Natural killer cell (primary cell): Measurements from ENCODE around the gene CDK7. TPM values are rescaled to one million over a fixed set of nuclear protein-coding genes. Genes with fewer than 3 reads are reported as not detected.
A peak's percentile ranks its signal among the peaks of the same experiment; 100 is the strongest.

ENCODE experiments used
- ATAC-seq, 3 donors: fragments of 150-1000 bp in 2 of 3; fragments of 200-7000 bp in 1 of 3; cut with Tn5 transposase; 1 replicate in 1 of 3; 2 replicates in 2 of 3; pipeline ENCODE4 v1.10.0; 2021; ENCODE audit warnings: mild to moderate bottlenecking in 2 of 3, moderate library complexity in 2 of 3
- DNase-seq, 2 donors: peaks; one replicate each; pipeline versions ENCODE4 v3.0.0 to v3.0.0-alpha.2; 2013 to 2021; ENCODE audit warnings: mixed read lengths in 1 of 2
- H3K27ac ChIP-seq: one replicate; pipeline ENCODE4 v1.5.1; 2013; ENCODE audit warnings: mild to moderate bottlenecking, low read length
- H3K27me3 ChIP-seq: one replicate; pipeline ENCODE4 v1.6.1; 2013; ENCODE audit warnings: low read length; ENCODE audit not compliant: control insufficient read depth, insufficient read depth
- H3K36me3 ChIP-seq: one replicate; pipeline ENCODE4 v1.6.1; 2013; ENCODE audit warnings: low read length; ENCODE audit not compliant: control insufficient read depth, insufficient read depth
- H3K4me1 ChIP-seq: one replicate; pipeline ENCODE4 v1.6.1; 2013; ENCODE audit warnings: low read length; ENCODE audit not compliant: control insufficient read depth, insufficient read depth
- H3K4me3 ChIP-seq: one replicate; pipeline ENCODE4 v1.5.1; 2013; ENCODE audit warnings: low read length
- H3K9me3 ChIP-seq: one replicate; pipeline ENCODE4 v1.6.1; 2013; ENCODE audit warnings: low read length; ENCODE audit not compliant: control insufficient read depth, insufficient read depth
- H3K27ac Mint-ChIP-seq, 2 donors: one replicate each; pipeline ENCODE4 v1.8.0; 2022; ENCODE audit warnings: mild to moderate bottlenecking in 2 of 2, mixed read lengths in 2 of 2, moderate library complexity in 1 of 2
- H3K27me3 Mint-ChIP-seq, 2 donors: one replicate each; pipeline ENCODE4 v1.8.0; 2022; ENCODE audit warnings: low read depth in 2 of 2, mixed read lengths in 2 of 2
- H3K36me3 Mint-ChIP-seq: one replicate; pipeline ENCODE4 v1.8.0; 2022; ENCODE audit warnings: mixed read lengths
- H3K4me1 Mint-ChIP-seq, 2 donors: one replicate each; pipeline ENCODE4 v1.8.0; 2022; ENCODE audit warnings: mixed read lengths in 2 of 2
- H3K4me3 Mint-ChIP-seq: one replicate; pipeline ENCODE4 v1.8.0; 2022; ENCODE audit warnings: mild to moderate bottlenecking, moderate library complexity, mixed read lengths
- H3K9me3 Mint-ChIP-seq, 2 donors: one replicate each; pipeline ENCODE4 v1.8.0; 2022; ENCODE audit warnings: mixed read lengths in 2 of 2
- WGBS: methylation state at CpG from one replicate; pipeline ENCODE4 v1.1.7; 2013; ENCODE audit warnings: missing lambda C conversion rate; ENCODE audit not compliant: insufficient coverage; 5-methylcytosine and 5-hydroxymethylcytosine counted together
- intact Hi-C: fragments of 100-400 bp; cut with micrococcal nuclease; formaldehyde crosslinking; loops from one replicate; pipeline ENCODE4 v1.14.2; 2022
- total RNA-seq, 4 donors: library from RNA; stranded (reverse); fragments of 120-200 nt in 1 of 4; gene quantifications; one replicate each; pipeline versions ENCODE4 v1.2.3 to v1.2.4, GENCODE V29; 2013 to 2022
- TF ChIP-seq, protein P1 (sequence below): fragments of 200-600 bp; IDR thresholded peaks from one replicate; pipeline ENCODE4 v1.8.0; 2022; ENCODE audit warnings: antibody characterized with exemption

The CDK7 gene
- total RNA-seq, 3 donors from 2014 or later (not counting 1 experiment from before 2014, with no cell fraction given): 30.6 to 39.5 (median 30.8) TPM

DNA sequence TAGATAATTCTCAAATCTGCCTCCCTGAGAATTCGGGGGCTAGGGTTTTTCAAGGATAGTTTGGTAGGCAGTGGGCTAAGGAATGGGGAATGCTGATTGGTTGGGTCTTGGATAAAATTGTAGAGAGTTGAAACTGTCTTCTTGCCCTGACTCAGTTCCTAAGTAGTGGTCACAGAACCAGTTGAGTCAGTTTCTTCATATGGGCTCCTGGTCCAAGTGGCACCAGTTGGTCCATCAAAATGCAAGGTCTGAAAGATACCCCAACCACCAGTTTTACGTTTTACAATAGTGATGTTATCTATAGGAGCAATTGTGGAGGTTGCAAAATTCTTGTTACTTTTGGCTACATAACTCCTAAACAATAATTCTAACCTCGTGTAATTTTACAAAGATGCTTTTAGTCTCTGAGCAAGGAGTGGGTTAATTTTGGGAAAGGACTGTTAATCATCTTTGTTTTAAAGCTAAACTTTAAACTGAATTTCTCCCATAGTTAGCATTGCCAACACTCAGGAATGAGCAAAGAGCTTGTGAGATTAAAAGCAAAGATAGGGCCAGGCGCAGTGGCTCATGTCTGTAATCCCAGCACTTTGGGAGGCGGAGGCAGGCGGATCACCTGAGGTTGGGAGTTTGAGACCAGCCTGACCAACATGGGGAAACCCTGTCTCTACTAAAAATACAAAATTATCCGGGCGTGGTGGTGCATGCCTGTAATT, 7.7 kb downstream of the CDK7 start:
- peaks cover 47 to 55% of the 10 kb centered on the region in 2 donors for H3K4me1 Mint-ChIP-seq
- H3K27me3 Mint-ChIP-seq: no peaks in the 10 kb centered on the region
- intact Hi-C loops: no loop called here

DNA sequence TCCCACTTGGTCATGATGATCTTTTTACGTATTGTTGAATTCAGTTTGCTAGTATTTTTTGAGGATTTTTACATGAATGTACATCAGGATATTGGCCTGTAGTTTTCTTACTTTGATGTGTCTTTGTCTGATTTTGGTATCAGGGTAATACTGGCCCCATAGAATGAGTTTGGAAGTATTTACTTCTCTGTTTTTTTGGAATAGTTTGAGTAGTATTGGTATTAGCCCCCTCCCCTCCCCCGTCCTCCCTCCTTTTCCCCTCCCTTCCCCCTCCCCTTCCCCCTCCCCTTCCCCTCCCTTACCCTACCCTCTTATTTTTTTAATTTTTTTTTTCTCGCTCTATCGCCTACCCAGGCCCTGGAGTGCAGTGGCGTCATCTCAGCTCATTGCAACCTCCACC, 10.3 kb downstream of the CDK7 start:
- Histone ChIP-seq H3K27ac (no peak overlapping the region), H3K36me3 (peaks cover 8% of the 10 kb centered on the region), H3K4me1 (no peaks in the 10 kb centered on the region), H3K4me3 (no peak overlapping the region), H3K9me3 (no peaks in the 10 kb centered on the region), H3K27me3 (no peaks in the 10 kb centered on the region)
- TF ChIP-seq, protein P1, sequence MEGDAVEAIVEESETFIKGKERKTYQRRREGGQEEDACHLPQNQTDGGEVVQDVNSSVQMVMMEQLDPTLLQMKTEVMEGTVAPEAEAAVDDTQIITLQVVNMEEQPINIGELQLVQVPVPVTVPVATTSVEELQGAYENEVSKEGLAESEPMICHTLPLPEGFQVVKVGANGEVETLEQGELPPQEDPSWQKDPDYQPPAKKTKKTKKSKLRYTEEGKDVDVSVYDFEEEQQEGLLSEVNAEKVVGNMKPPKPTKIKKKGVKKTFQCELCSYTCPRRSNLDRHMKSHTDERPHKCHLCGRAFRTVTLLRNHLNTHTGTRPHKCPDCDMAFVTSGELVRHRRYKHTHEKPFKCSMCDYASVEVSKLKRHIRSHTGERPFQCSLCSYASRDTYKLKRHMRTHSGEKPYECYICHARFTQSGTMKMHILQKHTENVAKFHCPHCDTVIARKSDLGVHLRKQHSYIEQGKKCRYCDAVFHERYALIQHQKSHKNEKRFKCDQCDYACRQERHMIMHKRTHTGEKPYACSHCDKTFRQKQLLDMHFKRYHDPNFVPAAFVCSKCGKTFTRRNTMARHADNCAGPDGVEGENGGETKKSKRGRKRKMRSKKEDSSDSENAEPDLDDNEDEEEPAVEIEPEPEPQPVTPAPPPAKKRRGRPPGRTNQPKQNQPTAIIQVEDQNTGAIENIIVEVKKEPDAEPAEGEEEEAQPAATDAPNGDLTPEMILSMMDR: no peak
- H3K9me3 Mint-ChIP-seq: peaks cover 2 to 3% of the 10 kb centered on the region in 2 donors
- no peak for ATAC-seq
- no peak for DNase-seq
- intact Hi-C loops: no loop called here
- WGBS: 97% methylated on average over 4 of the region's 5 CpGs
- peaks cover 39 to 46% of the 10 kb centered on the region in 2 donors for H3K4me1 Mint-ChIP-seq
- no peaks in the 10 kb centered on the region for H3K36me3 Mint-ChIP-seq
- no peak overlapping the region for H3K27ac Mint-ChIP-seq
- H3K27me3 Mint-ChIP-seq: no peaks in the 10 kb centered on the region
- H3K4me3 Mint-ChIP-seq: no peak overlapping the region

More for the DNA sequence above, 7.7 kb downstream of the CDK7 start:
- WGBS: 99% methylated on average over 6 of the region's 8 CpGs
- Mint-ChIP-seq H3K9me3 (no peaks in the 10 kb centered on the region), H3K27ac (no peak overlapping the region), H3K4me3 (no peak overlapping the region), H3K36me3 (no peaks in the 10 kb centered on the region)
- Histone ChIP-seq H3K27me3 (no peaks in the 10 kb centered on the region), H3K4me3 (no peak overlapping the region), H3K27ac (no peak overlapping the region), H3K9me3 (no peaks in the 10 kb centered on the region), H3K36me3 (peaks cover 19% of the 10 kb centered on the region), H3K4me1 (no peaks in the 10 kb centered on the region)
- DNase-seq (no peak), ATAC-seq (no peak)
- TF ChIP-seq, protein P1: no peak

DNA sequence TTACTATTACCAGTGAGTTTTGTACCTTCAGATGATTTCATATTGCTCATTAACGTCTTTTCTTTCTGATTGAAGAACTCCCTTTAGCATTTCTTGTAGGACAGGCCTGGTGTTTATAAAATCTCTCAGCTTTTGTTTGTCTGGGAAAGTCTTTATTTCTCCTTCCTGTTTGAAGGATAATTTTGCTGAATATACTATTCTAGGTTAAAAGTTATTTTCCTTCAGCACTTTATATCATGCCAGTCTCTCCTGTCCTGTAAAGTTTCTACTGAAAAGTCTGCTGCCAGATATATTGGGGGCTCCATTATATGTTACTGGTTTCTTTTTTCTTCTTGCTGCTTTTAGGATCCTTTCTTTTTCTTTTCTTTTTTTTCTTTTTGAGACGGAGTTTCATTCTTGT, 13.3 kb downstream of the CDK7 start:
- H3K27me3 Mint-ChIP-seq: no peaks in the 10 kb centered on the region
- Histone ChIP-seq H3K9me3 (no peaks in the 10 kb centered on the region), H3K4me1 (no peaks in the 10 kb centered on the region), H3K4me3 (no peak overlapping the region), H3K27ac (no peak overlapping the region), H3K36me3 (peaks cover 3% of the 10 kb centered on the region), H3K27me3 (no peaks in the 10 kb centered on the region)
- ATAC-seq (no peak), DNase-seq (no peak)
- TF ChIP-seq, protein P1: no peak
- peaks cover 32 to 37% of the 10 kb centered on the region in 2 donors for H3K4me1 Mint-ChIP-seq
- intact Hi-C loops: no loop called here
- H3K36me3 Mint-ChIP-seq: no peaks in the 10 kb centered on the region
- H3K4me3 Mint-ChIP-seq: no peak overlapping the region
- 92% methylated on average over 1 of the region's 2 CpGs for WGBS
- peaks cover 2 to 3% of the 10 kb centered on the region in 2 donors for H3K9me3 Mint-ChIP-seq
- H3K27ac Mint-ChIP-seq: no peak overlapping the region

- intact Hi-C loops: no loop called here
- TF ChIP-seq, protein P1: no peak
- Mint-ChIP-seq H3K36me3 (no peaks in the 10 kb centered on the region), H3K9me3 (peaks cover 2 to 3% of the 10 kb centered on the region in 2 donors), H3K4me1 (peaks cover 16 to 28% of the 10 kb centered on the region in 2 donors), H3K27me3 (no peaks in the 10 kb centered on the region), H3K27ac (peak overlapping the region in 1 of 2 donors; percentile 71), H3K4me3 (no peak overlapping the region)
- Histone ChIP-seq H3K9me3 (no peaks in the 10 kb centered on the region), H3K27ac (no peak overlapping the region), H3K27me3 (no peaks in the 10 kb centered on the region), H3K4me3 (no peak overlapping the region), H3K4me1 (no peaks in the 10 kb centered on the region), H3K36me3 (peaks cover 6% of the 10 kb centered on the region)
- 92% methylated on average over 2 of the region's 2 CpGs for WGBS
- ATAC-seq: no peak
- no peak for DNase-seq
Observed at GRCh38 chr5:69250593-69250992, 15.9 kb downstream of the CDK7 start.
